Fibroblast of mammary gland (primary cell): ENCODE results near the gene LPO.

Experiments
- DNase-seq: peaks from one replicate; pipeline ENCODE4 v3.0.0-alpha.2; 2010; ENCODE audit warnings: low read depth
- H3K4me3 ChIP-seq: 2 replicates; pipeline ENCODE4 v1.5.1; 2011; ENCODE audit warnings: low read depth, mild to moderate bottlenecking, low read length, moderate library complexity; ENCODE audit not compliant: control insufficient read depth
- CTCF ChIP-seq: conservative IDR thresholded peaks from 2 replicates; pipeline ENCODE4 v1.5.1; 2011; ENCODE audit warnings: low read depth, low read length, inconsistent platforms; ENCODE audit not compliant: control insufficient read depth, insufficient read depth

LPO gene

DNA sequence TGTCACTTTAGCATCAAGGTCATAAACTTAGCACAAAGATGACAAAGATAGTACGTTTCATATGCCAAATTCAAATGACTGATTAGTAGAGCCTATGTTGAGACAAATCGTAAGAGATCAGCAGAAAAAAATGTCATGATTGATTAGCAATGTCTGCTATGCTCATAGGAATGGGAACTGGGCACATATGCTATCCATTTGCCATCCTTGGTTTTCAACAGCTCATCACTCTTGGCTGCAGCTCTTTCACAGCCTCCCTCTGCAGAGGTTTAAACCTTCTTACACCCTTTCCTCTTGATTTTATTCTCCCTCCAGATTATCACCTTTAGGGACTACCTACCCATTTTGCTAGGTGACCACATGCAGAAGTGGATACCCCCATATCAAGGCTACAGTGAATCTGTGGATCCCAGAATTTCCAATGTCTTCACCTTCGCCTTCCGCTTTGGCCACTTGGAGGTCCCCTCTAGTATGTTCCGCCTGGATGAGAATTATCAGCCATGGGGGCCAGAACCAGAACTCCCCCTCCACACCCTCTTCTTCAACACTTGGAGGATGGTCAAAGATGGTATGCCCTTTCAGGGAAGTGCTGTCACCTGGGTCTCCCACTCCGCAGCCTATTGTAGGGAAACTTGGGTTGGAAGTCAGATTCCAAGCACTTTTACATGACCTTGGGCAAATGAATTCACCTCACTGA, 26.2 kb downstream of the LPO start:
- H3K4me3 ChIP-seq = no peak overlapping the region
- no peak for TF ChIP-seq CTCF
- no peak for DNase-seq

- no peak overlapping the region for H3K4me3 ChIP-seq
- DNase-seq = no peak
- no peak for TF ChIP-seq CTCF
Measured at GRCh38 chr17:58265271-58265670, 26.9 kb downstream of the LPO start.

DNA sequence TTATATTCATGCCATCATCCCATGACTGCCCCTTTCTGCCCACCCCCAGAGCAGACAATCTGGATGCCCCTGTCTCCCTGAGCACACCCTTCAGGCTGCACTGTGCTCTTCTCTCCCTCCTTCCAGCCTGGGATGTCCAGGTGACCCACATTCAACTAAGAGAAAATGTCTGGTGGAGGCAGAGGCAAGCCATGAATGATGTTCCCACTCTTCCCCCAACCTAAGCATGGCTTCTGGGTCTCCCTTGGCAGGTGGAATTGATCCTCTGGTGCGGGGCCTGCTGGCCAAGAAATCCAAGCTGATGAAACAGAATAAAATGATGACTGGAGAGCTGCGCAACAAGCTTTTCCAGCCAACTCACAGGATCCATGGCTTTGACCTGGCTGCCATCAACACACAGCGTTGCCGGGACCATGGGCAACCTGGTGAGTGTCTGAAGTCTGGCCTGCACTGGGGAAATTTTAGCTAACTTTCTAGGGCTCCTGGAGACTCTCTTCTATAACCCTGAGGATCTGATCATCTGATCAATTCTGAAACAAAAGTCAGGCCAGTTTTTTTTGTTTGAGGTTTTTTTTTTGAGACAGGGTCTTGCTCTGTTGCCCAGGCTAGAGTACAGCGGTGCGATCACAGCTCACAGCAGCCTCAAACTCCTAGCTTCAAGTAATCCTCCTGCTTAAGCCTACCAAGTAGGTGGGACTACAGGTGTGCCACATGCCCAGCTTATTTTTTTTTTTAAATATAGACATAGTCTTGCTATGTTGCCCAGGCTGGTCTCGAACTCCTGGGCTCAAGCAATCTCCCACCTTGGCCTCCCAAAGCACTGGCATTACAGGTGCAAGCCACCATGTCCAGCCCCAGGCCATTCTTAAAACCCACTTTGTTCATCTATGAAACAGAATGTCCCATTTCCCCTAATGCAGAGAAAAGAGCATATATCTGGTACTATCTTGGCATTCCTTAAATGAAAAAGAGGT, 27.8 kb downstream of the LPO start:
- DNase-seq = no peak
- no peak for TF ChIP-seq CTCF
- H3K4me3 ChIP-seq = no peak overlapping the region

DNA sequence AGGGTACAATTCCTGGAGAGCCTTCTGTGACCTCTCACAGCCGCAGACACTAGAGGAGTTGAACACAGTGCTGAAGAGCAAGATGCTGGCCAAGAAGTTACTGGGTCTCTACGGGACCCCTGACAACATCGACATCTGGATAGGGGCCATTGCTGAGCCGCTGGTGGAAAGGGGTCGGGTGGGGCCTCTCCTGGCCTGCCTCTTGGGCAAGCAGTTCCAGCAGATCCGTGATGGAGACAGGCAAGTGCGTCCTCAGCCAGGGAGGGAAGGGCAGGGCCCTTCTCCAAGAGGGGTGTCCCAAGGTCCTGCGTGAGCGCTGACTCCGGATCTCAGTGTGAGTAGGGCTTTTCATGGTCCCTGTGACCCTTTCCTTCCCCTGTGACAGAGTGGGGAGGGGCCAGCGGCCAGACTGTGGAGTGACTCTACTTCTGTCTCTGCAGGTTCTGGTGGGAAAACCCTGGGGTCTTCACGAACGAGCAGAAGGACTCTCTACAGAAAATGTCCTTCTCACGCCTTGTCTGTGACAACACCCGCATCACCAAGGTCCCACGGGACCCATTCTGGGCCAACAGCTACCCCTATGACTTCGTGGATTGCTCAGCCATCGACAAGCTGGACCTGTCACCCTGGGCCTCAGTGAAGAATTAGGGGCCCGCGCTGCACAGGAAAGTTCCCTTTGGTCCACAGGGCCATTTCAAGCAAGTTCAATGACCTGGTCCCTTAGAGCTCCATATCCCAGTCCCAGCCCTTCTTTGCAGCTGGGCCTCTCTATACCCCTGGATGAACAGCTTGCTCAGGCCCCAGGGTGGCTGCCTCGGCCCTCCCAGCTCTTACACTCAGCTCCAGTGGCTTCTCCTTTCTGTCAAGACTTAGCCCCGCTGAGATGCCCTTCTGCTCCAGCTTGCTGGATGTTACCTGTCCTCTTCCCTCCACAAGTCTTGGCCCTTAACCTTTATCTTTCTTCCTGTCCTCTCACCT, 29.3 kb downstream of the LPO start:
- no peak for TF ChIP-seq CTCF
- H3K4me3 ChIP-seq = no peak overlapping the region
- DNase-seq = no peak

- no peak overlapping the region for H3K4me3 ChIP-seq
- DNase-seq = no peak
- no peak for TF ChIP-seq CTCF
Measured at GRCh38 chr17:58268326-58268725, 29.9 kb downstream of the LPO start.

GRCh38 chr17:58268774-58269556, 30.6 kb downstream of the LPO start:
- no peak overlapping the region for H3K4me3 ChIP-seq
- DNase-seq = no peak
- TF ChIP-seq CTCF = no peak
